K562 (cell line): ENCODE results near the gene ZDHHC14. TPM values are rescaled to one million over a fixed set of nuclear protein-coding genes. Genes with fewer than 3 reads are reported as not detected.

Source experiments
- ATAC-seq: fragments of 200-7000 bp; cut with Tn5 transposase; 3 replicates; pipeline ENCODE4 v1.9.1; 2020; ENCODE audit warnings: moderate library complexity
- BruUV-seq: library from RNA; stranded (reverse); fragments of 400-500 nt; replicated peaks from 2 replicates; lab custom pipeline; 2021; lab: Mats Ljungman, UMichigan
- CTCF ChIA-PET: fragments of 300-600 bp; formaldehyde crosslinking; extraction: SDS; loops from one replicate; lab custom pipeline; 2021; ENCODE audit warnings: low intra/inter-chr PET ratio; lab: Yijun Ruan, JAX
- POLR2A ChIA-PET: fragments of 300-600, 350-650 bp; sonication (Branson Sonifier 250); formaldehyde crosslinking; extraction: SDS; loops from one replicate; lab custom pipeline; 2021; ENCODE audit warnings: antibody characterized with exemption, inconsistent platforms; lab: Yijun Ruan, JAX
- DNase-seq, 4 experiments: peaks; one replicate each; pipeline versions ENCODE4 v3.0.0 to v3.0.0-alpha.2; 2011 to 2018; ENCODE audit warnings: low spot score in 3 of 4, mixed read lengths in 3 of 4; ENCODE audit errors: extremely low read depth in 1 of 4
- FAIRE-seq: peaks from 2 replicates; lab custom pipeline; 2011; peaks lifted over from hg19 to GRCh38; lab: Jason Lieb, UNC
- H2AFZ ChIP-seq: 2 replicates; pipeline ENCODE4 v1.6.0; 2011; ENCODE audit warnings: low read depth, low read length, control low read depth, inconsistent platforms
- H3K27ac ChIP-seq: fragments of 200-600 bp; 3 replicates; pipeline ENCODE4 v1.8.0; 2011; ENCODE audit warnings: low read depth, mild to moderate bottlenecking, control low read depth, inconsistent platforms, low read length, moderate library complexity, mixed read lengths; ENCODE audit errors: extremely low read depth
- H3K27me3 ChIP-seq, 2 experiments: fragments of 300-600 bp in 1 of 2; 2 replicates in 1 of 2; 3 replicates in 1 of 2; pipeline versions ENCODE4 v1.6.0 to v1.8.0; 2011; ENCODE audit warnings: inconsistent platforms in 2 of 2, low read length in 2 of 2, mild to moderate bottlenecking in 1 of 2, mixed read lengths in 1 of 2, moderate library complexity in 1 of 2; ENCODE audit not compliant: control insufficient read depth in 2 of 2, insufficient read depth in 2 of 2
- H3K36me3 ChIP-seq: fragments of 300-600 bp; 3 replicates; pipeline ENCODE4 v1.8.0; 2011; ENCODE audit warnings: mild to moderate bottlenecking, low read length, inconsistent platforms; ENCODE audit not compliant: control insufficient read depth, insufficient read depth
- H3K4me1 ChIP-seq, 2 experiments: fragments of 200-600 bp in 1 of 2; replicated peaks in 1 of 2; 2 replicates in 1 of 2; 3 replicates in 1 of 2; pipeline versions ENCODE4 v1.5.1 to v1.8.0; 2011; ENCODE audit warnings: inconsistent platforms in 2 of 2, low read length in 2 of 2, mild to moderate bottlenecking in 1 of 2, mixed read lengths in 1 of 2, moderate library complexity in 1 of 2; ENCODE audit not compliant: control insufficient read depth in 2 of 2, insufficient read depth in 2 of 2
- H3K4me2 ChIP-seq: 2 replicates; pipeline ENCODE4 v1.6.1; 2011; ENCODE audit warnings: low read length, control low read depth, inconsistent platforms, mixed read lengths; ENCODE audit not compliant: insufficient read depth
- H3K4me3 ChIP-seq: fragments of 200-600 bp; sonication (generic), shearing (Covaris generic); 2 replicates; pipeline ENCODE4 v1.5.1; 2016; ENCODE audit warnings: control low read depth, inconsistent platforms
- H3K79me2 ChIP-seq: fragments of 200-600 bp; 3 replicates; pipeline ENCODE4 v1.8.0; 2011; ENCODE audit warnings: low read length, inconsistent platforms; ENCODE audit not compliant: control insufficient read depth, insufficient read depth
- H3K9ac ChIP-seq, 2 experiments: 2 replicates each; pipeline versions ENCODE4 v1.6.0 to v1.6.1; 2011; ENCODE audit warnings: low read depth in 2 of 2, low read length in 2 of 2, control low read depth in 1 of 2, inconsistent platforms in 1 of 2, mild to moderate bottlenecking in 1 of 2, mixed read lengths in 1 of 2; ENCODE audit not compliant: insufficient read depth in 1 of 2
- H3K9me1 ChIP-seq: one replicate; pipeline ENCODE4 v1.6.0; 2011; ENCODE audit warnings: inconsistent platforms, mild to moderate bottlenecking, low read length, moderate library complexity; ENCODE audit not compliant: control insufficient read depth, insufficient read depth
- H3K9me3 ChIP-seq: replicated peaks from 2 replicates; pipeline ENCODE4 v1.5.1; 2011; ENCODE audit warnings: low read depth, low read length, inconsistent platforms; ENCODE audit not compliant: control insufficient read depth, insufficient read depth
- H4K20me1 ChIP-seq: replicated peaks from 2 replicates; pipeline ENCODE4 v1.6.1; 2011; ENCODE audit warnings: low read length, inconsistent platforms, mixed read lengths; ENCODE audit not compliant: control insufficient read depth, insufficient read depth
- ATF1 ChIP-seq, 2 experiments: fragments of 450-650 bp in 1 of 2; IDR thresholded peaks; 2 replicates each; pipeline ENCODE4 v1.6.1; 2016; ENCODE audit warnings: missing compliant biosample characterization in 1 of 2, missing genetic modification characterization in 1 of 2
- CAMTA2 ChIP-seq: fragments of 250-450 bp; sonication (Bioruptor Pico); conservative IDR thresholded peaks from 2 replicates; pipeline ENCODE4 v1.5.1; 2022
- CBX3 ChIP-seq, 2 experiments: IDR thresholded peaks; 1 replicate in 1 of 2; 2 replicates in 1 of 2; pipeline ENCODE4 v1.6.1; 2012; ENCODE audit warnings: inconsistent platforms in 2 of 2, low read length in 2 of 2, borderline replicate concordance in 1 of 2, control low read depth in 1 of 2
- CHD2 ChIP-seq: IDR thresholded peaks from 2 replicates; pipeline ENCODE4 v1.6.1; 2011; ENCODE audit warnings: low read depth, low read length
- CXXC5 ChIP-seq: fragments of 250-450 bp; sonication (Bioruptor Pico); IDR thresholded peaks from 2 replicates; pipeline ENCODE4 v1.8.0; 2022; ENCODE audit warnings: inconsistent platforms, mild to moderate bottlenecking, moderate library complexity
- ELF1 ChIP-seq: fragments of 200-800 bp; sonication (Bioruptor generic); IDR thresholded peaks from 2 replicates; pipeline ENCODE4 v1.6.1; 2016; ENCODE audit warnings: missing genetic modification characterization, missing compliant biosample characterization
- FOSL1 ChIP-seq: fragments of 200-800 bp; sonication (Bioruptor generic); conservative IDR thresholded peaks from 2 replicates; pipeline ENCODE4 v1.6.1; 2016; ENCODE audit warnings: missing genetic modification characterization, missing compliant biosample characterization
- FOXK2 ChIP-seq, 2 experiments: fragments of 450-650 bp; IDR thresholded peaks in 1 of 2; conservative IDR thresholded peaks in 1 of 2; 2 replicates each; pipeline ENCODE4 v1.6.1; 2016; ENCODE audit warnings: low read depth in 2 of 2, mild to moderate bottlenecking in 1 of 2
- FOXP1 ChIP-seq: sonication (generic); formaldehyde crosslinking; IDR thresholded peaks from 2 replicates; pipeline ENCODE4 v1.8.0; 2022; ENCODE audit warnings: mild to moderate bottlenecking, missing genetic modification reagents
- HDAC2 ChIP-seq: fragments of 450-650 bp; IDR thresholded peaks from 2 replicates; pipeline ENCODE4 v1.6.1; 2016; ENCODE audit warnings: mild to moderate bottlenecking
- L3MBTL2 ChIP-seq: fragments of 450-650 bp; IDR thresholded peaks from 2 replicates; pipeline ENCODE4 v1.6.1; 2016; ENCODE audit warnings: mild to moderate bottlenecking, moderate library complexity
- MYC ChIP-seq, 2 experiments: fragments of 250-450 bp in 1 of 2; sonication (Bioruptor Pico) in 1 of 2; IDR thresholded peaks; 2 replicates each; pipeline versions ENCODE4 v1.5.1 to v1.6.1; 2012 to 2021; ENCODE audit warnings: low read depth in 2 of 2, borderline replicate concordance in 1 of 2, improper control_type of control experiment in 1 of 2, low read length in 1 of 2, mild to moderate bottlenecking in 1 of 2, moderate library complexity in 1 of 2
- RAD21 ChIP-seq, 2 experiments: fragments of 250-450 bp in 1 of 2; fragments of 450-650 bp in 1 of 2; sonication (Bioruptor Pico) in 1 of 2; formaldehyde crosslinking in 1 of 2; IDR thresholded peaks in 1 of 2; conservative IDR thresholded peaks in 1 of 2; 2 replicates each; pipeline versions ENCODE4 v1.4.0 to v1.8.0; 2020 to 2022; ENCODE audit warnings: mild to moderate bottlenecking in 2 of 2, moderate library complexity in 1 of 2
- RAD51 ChIP-seq: fragments of 450-650 bp; IDR thresholded peaks from 2 replicates; pipeline ENCODE4 v1.7.1; 2016; ENCODE audit warnings: low read depth, mild to moderate bottlenecking, borderline replicate concordance
- RNF2 ChIP-seq: sonication (generic); IDR thresholded peaks from 2 replicates; pipeline ENCODE4 v1.6.1; 2016
- TRIM24 ChIP-seq, 2 experiments: fragments of 450-650 bp; IDR thresholded peaks; 2 replicates each; pipeline ENCODE4 v1.6.1; 2016
- ZNF175 ChIP-seq: fragments of 200-800 bp; sonication (Bioruptor generic); IDR thresholded peaks from 2 replicates; pipeline ENCODE4 v1.6.1; 2016; ENCODE audit warnings: low read depth, mild to moderate bottlenecking, missing genetic modification characterization, missing compliant biosample characterization
- WGBS: fragments of 100-300 bp; shearing (Covaris generic); methylation state at CpG from one replicate; pipeline ENCODE4 v1.1.6; 2016; ENCODE audit warnings: low coverage, mixed read lengths; ENCODE audit not compliant: insufficient coverage; ENCODE audit errors: missing lambda C conversion rate; 5-methylcytosine and 5-hydroxymethylcytosine counted together
- in situ Hi-C: fragments of 300-500 bp; cut with MboI; formaldehyde crosslinking; loops from 4 replicates; pipeline ENCODE4 v1.15.0; 2018; ENCODE audit warnings: inconsistent platforms, mixed read lengths
- intact Hi-C: fragments of 100-400 bp; cut with micrococcal nuclease; formaldehyde crosslinking; loops from 2 replicates; pipeline ENCODE4 v1.14.2; 2022
- polyA plus RNA-seq, 8 experiments: library from polyadenylated mRNA; depleted of rRNA in 4 of 8; stranded (reverse) in 5 of 8; unstranded in 3 of 8; fragments of >200 nt; fragmentation: Nextera tagmentation in 2 of 8; fragmentation: Illumina TruSeq in 1 of 8; extraction: Ambion mirVana in 2 of 8; extraction: Trizol in 1 of 8; gene quantifications; 2 replicates each; pipeline versions ENCODE4 v1.2.1 to v1.2.3, GENCODE V29; 2011 to 2014; ENCODE audit warnings: inconsistent platforms in 1 of 8, missing spikeins in 1 of 8
- total RNA-seq, 7 experiments: library from RNA; depleted of rRNA in 6 of 7; stranded (reverse); fragments of >200 nt in 6 of 7; fragmentation: Illumina TruSeq in 2 of 7; extraction: Trizol in 2 of 7; gene quantifications; 2 replicates each; pipeline versions ENCODE4 v1.2.1 to v1.2.3, GENCODE V29; 2011 to 2021; ENCODE audit warnings: low replicate concordance in 1 of 7
- TF ChIP-seq, protein P1 (sequence below): fragments of 250-450 bp; sonication (Bioruptor Pico); IDR thresholded peaks from 2 replicates; pipeline ENCODE4 v1.6.1; 2021; ENCODE audit warnings: mild to moderate bottlenecking

ZDHHC14 gene
- total and polyA plus RNA-seq, 9 of the 15 experiments (the other 6 are each of a cell fraction or from before 2014, with no cell fraction given), result 0.92 to 23.1 (median 13.8) TPM

DNA sequence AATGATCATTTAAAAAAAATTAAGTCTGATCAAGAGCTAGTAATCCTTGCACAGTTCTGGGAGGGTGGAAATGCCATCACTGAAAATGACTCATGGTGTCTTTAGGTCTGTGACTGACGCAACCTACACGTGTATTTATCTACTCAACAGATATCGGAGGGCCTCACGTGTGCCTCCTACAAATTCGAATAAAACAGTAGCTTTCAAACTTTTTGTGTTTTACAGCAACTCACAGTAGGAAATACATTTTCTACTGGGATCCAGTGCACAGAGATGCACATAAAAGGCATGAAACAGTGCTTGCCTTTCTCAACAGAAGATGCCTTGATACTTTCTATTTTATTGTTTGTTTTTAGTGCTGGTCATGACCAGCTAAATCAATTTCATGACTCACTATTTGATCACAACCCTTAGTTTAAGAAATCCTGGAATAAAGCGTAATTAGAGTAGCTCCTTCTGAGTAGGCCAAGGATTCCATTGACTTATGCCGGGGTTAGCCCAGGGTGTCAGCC lies 232.1 kb downstream of the ZDHHC14 start:
- Histone ChIP-seq H3K9me1 (no peaks in the 10 kb centered on the region), H3K36me3 (no peaks in the 10 kb centered on the region), H4K20me1 (no peaks in the 10 kb centered on the region), H2AFZ (peak overlapping the region; percentile 75), H3K9ac (peak overlapping the region in 1 of 2 experiments; percentile 27; a peak in 1 of 4 replicates), H3K27ac (peak overlapping the region; percentile 48), H3K4me1 (peaks cover 7 to 18% of the 10 kb centered on the region in 2 experiments; a peak in 4 of 5 replicates), H3K4me3 (no peak overlapping the region), H3K79me2 (no peaks in the 10 kb centered on the region), H3K4me2 (peak overlapping the region; percentile 27; the same call in 1 of the 2 replicates), H3K27me3 (no peaks in the 10 kb centered on the region), H3K9me3 (no peaks in the 10 kb centered on the region)
- CTCF ChIA-PET, result interaction anchor here (0.6 to 1.3 kb wide), 4 partner anchors 18 to 298 kb away, joined by 3 to 4 read pairs (median 4); no protein-coding TSS in a partner anchor
- in situ Hi-C loops (no loop called here), intact Hi-C loops (loop anchor here (5.0 kb wide), 1 partner anchor 291 kb away; the partner anchor contains the start of gene TMEM242)
- no TSS peak for BruUV-seq
- ATAC-seq (peak; percentile 89), DNase-seq (peak; percentile 61 to 80 (median 70)), FAIRE-seq (peak; percentile 86)
- WGBS, result 26% methylated on average over 7 of the region's 7 CpGs
- POLR2A ChIA-PET, result interaction anchor here (0.8 to 2.9 kb wide), 8 partner anchors 9 to 290 kb away, joined by 3 to 12 read pairs (median 4); no protein-coding TSS in a partner anchor
- TF ChIP-seq FOXK2 (conservative IDR thresholded peaks at IDR 0.05 in 1 of 2, IDR thresholded peaks at IDR 0.05 in 1 of 2; ENCODE audit: low read depth in 2 of 2) (peak; percentile 36 to 46; a peak in 2 of 4 replicates), CBX3 (IDR thresholded peaks at IDR 0.05; ENCODE audit: borderline replicate concordance in 1 of 2, low read length in 2 of 2) (peak in 1 of 2 experiments; percentile 86; a peak in 2 of 3 replicates), ATF1 (CRISPR knock-in tag; IDR thresholded peaks at IDR 0.05) (no peak), ATF1 (tag; IDR thresholded peaks at IDR 0.05) (peak; percentile 76), ELF1 (tag) (no peak), CXXC5 (peak; percentile 93), FOSL1 (tag) (peak; percentile 98), TRIM24 (IDR thresholded peaks at IDR 0.05) (peak; percentile 49 to 76; a peak in 3 of 4 replicates), CAMTA2 (CRISPR knock-in tag) (no peak), RAD21 (CRISPR knock-in tag; conservative IDR thresholded peaks at IDR 0.05 in 1 of 2, IDR thresholded peaks at IDR 0.05 in 1 of 2) (peak in 1 of 2 experiments; percentile 28; a peak in 1 of 4 replicates), ZNF175 (peak; percentile 80; the same call in 1 of the 2 replicates), CHD2 (no peak), L3MBTL2 (peak; percentile 97), MYC (IDR thresholded peaks at IDR 0.05; ENCODE audit: low read depth, low read length) (peak; percentile 99), MYC (CRISPR knock-in tag; IDR thresholded peaks at IDR 0.05; ENCODE audit: borderline replicate concordance, low read depth) (0 out of 2 replicates have a peak, but pooled peaks have one; percentile 23), HDAC2 (peak; percentile 43; the same call in 1 of the 2 replicates), FOXP1 (CRISPR knock-in tag) (no peak), RNF2 (peak; percentile 76), RAD51 (peak; percentile 65)
- TF ChIP-seq, protein P1, sequence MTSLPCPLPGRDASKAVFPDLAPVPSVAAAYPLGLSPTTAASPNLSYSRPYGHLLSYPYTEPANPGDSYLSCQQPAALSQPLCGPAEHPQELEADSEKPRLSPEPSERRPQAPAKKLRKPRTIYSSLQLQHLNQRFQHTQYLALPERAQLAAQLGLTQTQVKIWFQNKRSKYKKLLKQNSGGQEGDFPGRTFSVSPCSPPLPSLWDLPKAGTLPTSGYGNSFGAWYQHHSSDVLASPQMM (CRISPR knock-in tag), result no peak
